ENCODE results near the gene BCAR3. TPM values are rescaled to one million over a fixed set of nuclear protein-coding genes. Genes with fewer than 3 reads are reported as not detected.

Gene BCAR3
- total RNA-seq, 4 donors from 2014 or later: 17.3 to 72.7 (median 54.2) TPM

DNA sequence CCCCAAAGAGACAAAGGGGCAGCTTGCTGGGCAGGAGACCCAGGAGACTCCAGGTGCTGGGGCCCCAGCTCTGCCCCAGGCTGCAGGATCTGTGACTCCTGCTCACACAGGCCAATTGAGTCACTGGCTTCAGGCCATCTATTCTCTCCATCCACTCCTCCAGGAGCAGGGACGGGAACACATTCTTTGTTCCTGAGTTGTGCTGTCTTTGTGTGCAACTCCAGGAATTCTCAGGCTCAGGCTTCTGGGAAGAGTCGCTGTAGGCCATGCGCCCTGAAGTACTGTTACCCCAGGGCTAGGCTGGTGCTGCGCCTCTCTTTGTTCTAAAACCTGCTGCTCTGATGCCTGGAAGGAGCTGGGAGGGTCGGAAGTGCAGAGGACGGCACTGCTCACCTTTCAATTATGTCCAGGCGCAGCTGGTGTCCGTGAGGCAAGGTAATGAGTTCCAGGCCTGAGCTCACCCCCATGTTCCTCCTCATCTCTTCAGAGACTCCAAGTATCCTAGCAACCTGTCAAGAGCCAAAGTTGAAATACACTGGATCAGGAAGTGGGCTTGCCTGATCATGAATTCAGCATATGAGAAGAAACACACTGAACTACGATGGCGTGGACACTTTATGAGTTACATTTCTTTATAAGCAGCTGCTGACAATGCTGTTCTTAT lies 105.9 kb downstream of the BCAR3 start:
- Histone ChIP-seq H3K27ac (no peak overlapping the region), H3K27me3 (no peaks in the 10 kb centered on the region), H3K9me3 (no peaks in the 10 kb centered on the region), H3K36me3 (peaks cover 0 to 51% (median 0%) of the 10 kb centered on the region in 3 donors), H3K4me1 (peaks cover 0 to 20% (median 0%) of the 10 kb centered on the region in 4 donors), H3K4me3 (no peak overlapping the region)
- DNase-seq: no peak
- no peak for TF ChIP-seq POLR2A (IDR thresholded peaks at IDR 0.05)
- TF ChIP-seq, protein P1, sequence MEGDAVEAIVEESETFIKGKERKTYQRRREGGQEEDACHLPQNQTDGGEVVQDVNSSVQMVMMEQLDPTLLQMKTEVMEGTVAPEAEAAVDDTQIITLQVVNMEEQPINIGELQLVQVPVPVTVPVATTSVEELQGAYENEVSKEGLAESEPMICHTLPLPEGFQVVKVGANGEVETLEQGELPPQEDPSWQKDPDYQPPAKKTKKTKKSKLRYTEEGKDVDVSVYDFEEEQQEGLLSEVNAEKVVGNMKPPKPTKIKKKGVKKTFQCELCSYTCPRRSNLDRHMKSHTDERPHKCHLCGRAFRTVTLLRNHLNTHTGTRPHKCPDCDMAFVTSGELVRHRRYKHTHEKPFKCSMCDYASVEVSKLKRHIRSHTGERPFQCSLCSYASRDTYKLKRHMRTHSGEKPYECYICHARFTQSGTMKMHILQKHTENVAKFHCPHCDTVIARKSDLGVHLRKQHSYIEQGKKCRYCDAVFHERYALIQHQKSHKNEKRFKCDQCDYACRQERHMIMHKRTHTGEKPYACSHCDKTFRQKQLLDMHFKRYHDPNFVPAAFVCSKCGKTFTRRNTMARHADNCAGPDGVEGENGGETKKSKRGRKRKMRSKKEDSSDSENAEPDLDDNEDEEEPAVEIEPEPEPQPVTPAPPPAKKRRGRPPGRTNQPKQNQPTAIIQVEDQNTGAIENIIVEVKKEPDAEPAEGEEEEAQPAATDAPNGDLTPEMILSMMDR (IDR thresholded peaks at IDR 0.05): no peak

DNA sequence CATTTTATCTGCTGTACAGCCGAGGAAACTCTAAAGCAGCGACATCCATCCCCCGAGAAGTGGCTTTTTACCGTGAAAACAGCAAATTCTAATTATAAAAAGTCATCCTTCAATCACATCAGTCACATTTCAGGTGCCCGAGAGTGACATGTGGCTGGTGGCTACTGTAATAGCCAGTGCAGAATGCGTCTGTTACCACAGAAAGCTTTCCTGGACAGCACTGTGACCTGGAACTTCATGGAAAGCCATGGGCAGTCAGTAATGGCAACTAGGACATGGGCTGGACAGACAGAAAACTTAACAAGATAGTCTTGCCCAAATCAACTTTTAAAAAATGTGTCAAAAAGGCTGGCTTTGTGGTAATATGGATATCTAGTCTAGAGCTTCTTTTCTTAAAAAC lies 106.6 kb downstream of the BCAR3 start:
- Histone ChIP-seq H3K9me3 (no peaks in the 10 kb centered on the region), H3K4me1 (peaks cover 0 to 14% (median 0%) of the 10 kb centered on the region in 4 donors), H3K27me3 (no peaks in the 10 kb centered on the region), H3K4me3 (no peak overlapping the region), H3K36me3 (peaks cover 0 to 57% (median 0%) of the 10 kb centered on the region in 3 donors), H3K27ac (no peak overlapping the region)
- DNase-seq: no peak
- TF ChIP-seq, protein P1 (IDR thresholded peaks at IDR 0.05): no peak
- no peak for TF ChIP-seq POLR2A (IDR thresholded peaks at IDR 0.05)

DNA sequence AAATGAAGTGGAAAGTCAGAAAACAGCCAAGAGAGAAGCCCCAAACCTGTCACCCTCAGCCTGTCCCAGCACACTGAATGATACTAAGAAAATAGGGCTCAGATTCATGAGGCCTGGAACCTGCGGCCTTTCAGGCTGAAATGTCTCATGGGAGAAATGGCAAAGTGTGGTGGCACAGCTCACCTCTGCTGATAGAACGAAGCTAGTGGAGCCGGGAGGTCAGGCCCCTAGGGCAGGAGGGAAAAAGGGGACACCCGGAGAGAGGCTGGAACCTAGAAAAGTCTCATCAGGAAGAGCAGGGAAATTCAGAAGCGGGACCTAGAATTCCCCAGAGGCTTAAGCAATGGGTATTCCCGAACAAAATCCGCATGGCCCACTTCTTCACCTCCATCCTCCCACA lies 107.1 kb downstream of the BCAR3 start:
- H3K9me3 ChIP-seq: no peaks in the 10 kb centered on the region
- H3K27me3 ChIP-seq: no peaks in the 10 kb centered on the region
- TF ChIP-seq, protein P1 (IDR thresholded peaks at IDR 0.05): no peak
- TF ChIP-seq POLR2A (IDR thresholded peaks at IDR 0.05): no peak
- no peak overlapping the region for H3K4me3 ChIP-seq
- H3K27ac ChIP-seq: no peak overlapping the region
- H3K36me3 ChIP-seq: peaks cover 0 to 60% (median 0%) of the 10 kb centered on the region in 3 donors
- H3K4me1 ChIP-seq: peaks cover 0 to 9% (median 0%) of the 10 kb centered on the region in 4 donors
- no peak for DNase-seq

DNA sequence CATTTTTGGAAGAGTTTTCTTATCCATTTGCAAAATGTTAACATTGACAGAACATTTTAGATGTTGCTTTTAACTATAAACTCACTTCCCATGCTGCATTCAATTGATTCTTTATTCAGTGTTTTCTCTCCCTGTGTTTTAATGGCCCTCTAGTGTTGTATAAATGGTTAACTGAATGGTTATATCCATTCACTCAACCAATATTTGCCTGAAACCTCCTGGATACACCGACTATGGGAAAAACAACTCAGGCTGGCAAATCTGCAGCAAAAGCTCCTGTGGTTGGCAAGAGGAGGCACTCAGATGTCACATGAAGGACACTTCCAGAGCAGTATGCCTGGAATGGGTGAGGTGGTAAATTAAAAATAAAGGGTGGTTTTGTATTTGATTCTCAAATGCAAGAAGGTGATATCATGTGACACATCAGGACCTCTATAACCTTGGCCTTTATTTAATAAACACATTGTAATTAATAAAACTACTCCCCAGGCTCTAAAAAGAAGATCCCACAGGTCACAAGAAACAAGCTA lies 107.6 kb downstream of the BCAR3 start:
- H3K4me3 ChIP-seq: no peak overlapping the region
- H3K9me3 ChIP-seq: no peaks in the 10 kb centered on the region
- TF ChIP-seq, protein P1 (IDR thresholded peaks at IDR 0.05): no peak
- TF ChIP-seq POLR2A (IDR thresholded peaks at IDR 0.05): no peak
- peaks cover 0 to 4% (median 0%) of the 10 kb centered on the region in 4 donors for H3K4me1 ChIP-seq
- no peaks in the 10 kb centered on the region for H3K27me3 ChIP-seq
- no peak overlapping the region for H3K27ac ChIP-seq
- no peak for DNase-seq
- peaks cover 0 to 65% (median 0%) of the 10 kb centered on the region in 3 donors for H3K36me3 ChIP-seq

DNA sequence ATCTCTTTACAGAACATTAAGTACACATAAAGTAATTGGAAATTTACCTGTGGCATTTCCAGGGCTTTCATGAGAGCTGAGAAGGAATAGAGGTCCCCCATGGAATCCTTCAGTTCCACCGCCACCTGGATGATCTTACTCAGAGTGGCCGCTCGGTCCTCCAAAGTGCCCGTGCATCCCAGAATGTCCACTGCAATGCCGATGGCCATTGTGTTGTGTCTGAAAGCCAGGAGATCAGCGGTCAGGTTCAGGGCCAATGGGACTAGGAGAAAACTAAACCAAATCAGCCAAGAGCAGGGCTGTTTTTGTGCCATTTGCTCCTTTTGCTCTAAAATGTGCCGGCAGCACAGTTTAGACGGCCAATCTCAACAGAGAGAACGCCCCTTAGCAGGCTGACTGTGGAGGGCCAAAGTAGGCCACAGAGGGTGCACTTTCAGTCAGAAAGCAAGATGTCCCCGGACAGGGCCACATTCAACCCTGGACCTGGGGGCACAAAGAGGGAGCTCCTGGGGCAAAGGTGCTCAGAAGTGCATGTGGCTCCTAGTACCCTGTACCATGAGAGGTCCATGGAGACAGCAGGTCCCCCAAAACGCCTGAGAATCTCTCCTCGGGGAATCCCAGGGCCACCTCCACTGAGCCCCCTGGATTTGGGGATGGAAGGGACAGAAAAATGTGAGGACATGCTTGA lies 109.9 kb downstream of the BCAR3 start:
- no peak for DNase-seq
- Histone ChIP-seq H3K36me3 (peaks cover 0 to 80% (median 0%) of the 10 kb centered on the region in 3 donors), H3K4me3 (no peak overlapping the region), H3K27ac (no peak overlapping the region), H3K27me3 (no peaks in the 10 kb centered on the region), H3K9me3 (no peaks in the 10 kb centered on the region), H3K4me1 (no peaks in the 10 kb centered on the region)
- TF ChIP-seq POLR2A (IDR thresholded peaks at IDR 0.05): no peak
- TF ChIP-seq, protein P1 (IDR thresholded peaks at IDR 0.05): no peak

Measured in Peyer's patch (tissue), 4 donors.